MM.1S (cell line): Measurements from ENCODE around the gene IL7R.

ENCODE experiments used
- DNase-seq: peaks from one replicate; pipeline ENCODE4 v3.0.0-alpha.2; 2015
- H2AFZ ChIP-seq: fragments of 300-600 bp; sonication (generic); 2 replicates; pipeline ENCODE4 v1.6.0; 2016; ENCODE audit warnings: antibody characterized with exemption, low read length
- H3F3A ChIP-seq: fragments of 300-600 bp; sonication (generic); 2 replicates; pipeline ENCODE4 v1.6.1; 2016; ENCODE audit warnings: mild to moderate bottlenecking, antibody characterized with exemption, low read length, moderate library complexity, mixed read lengths; ENCODE audit not compliant: insufficient read depth
- H3K27ac ChIP-seq: fragments of 300-600 bp; sonication (generic); 2 replicates; pipeline ENCODE4 v1.5.1; 2016; ENCODE audit warnings: mild to moderate bottlenecking, low read length
- H3K27me3 ChIP-seq: fragments of 300-600 bp; sonication (generic); replicated peaks from 2 replicates; pipeline ENCODE4 v1.6.0; 2016; ENCODE audit warnings: low read length; ENCODE audit not compliant: insufficient read depth
- H3K36me3 ChIP-seq: fragments of 300-600 bp; sonication (generic); replicated peaks from 2 replicates; pipeline ENCODE4 v1.6.1; 2016; ENCODE audit warnings: mild to moderate bottlenecking, low read length, mixed read lengths; ENCODE audit not compliant: insufficient read depth
- H3K4me1 ChIP-seq: fragments of 300-600 bp; sonication (generic); 2 replicates; pipeline ENCODE4 v1.6.1; 2016; ENCODE audit warnings: low read length, mixed read lengths
- H3K4me2 ChIP-seq: fragments of 300-600 bp; sonication (generic); 2 replicates; pipeline ENCODE4 v1.6.0; 2016; ENCODE audit warnings: low read depth, low read length
- H3K4me3 ChIP-seq: fragments of 300-600 bp; sonication (generic); 2 replicates; pipeline ENCODE4 v1.5.1; 2016; ENCODE audit warnings: low read length, mixed read lengths
- H3K79me2 ChIP-seq: fragments of 300-600 bp; sonication (generic); 2 replicates; pipeline ENCODE4 v1.6.1; 2016; ENCODE audit warnings: mixed run types, low read length, mixed read lengths
- H3K9ac ChIP-seq: fragments of 300-600 bp; sonication (generic); 2 replicates; pipeline ENCODE4 v1.6.1; 2016; ENCODE audit warnings: low read length, mixed read lengths
- H3K9me2 ChIP-seq: fragments of 300-600 bp; sonication (generic); replicated peaks from 2 replicates; pipeline ENCODE4 v1.6.1; 2016; ENCODE audit warnings: mild to moderate bottlenecking, low read length, mixed read lengths; ENCODE audit not compliant: insufficient read depth
- H3K9me3 ChIP-seq: fragments of 300-600 bp; sonication (generic); replicated peaks from 2 replicates; pipeline ENCODE4 v1.6.1; 2016; ENCODE audit warnings: mild to moderate bottlenecking, low read length, mixed read lengths; ENCODE audit not compliant: insufficient read depth
- H4K20me1 ChIP-seq: fragments of 300-600 bp; sonication (generic); 2 replicates; pipeline ENCODE4 v1.6.1; 2016; ENCODE audit warnings: mild to moderate bottlenecking, low read length, moderate library complexity, mixed read lengths; ENCODE audit not compliant: insufficient read depth
- CTCF ChIP-seq: fragments of 300-600 bp; sonication (generic); IDR thresholded peaks from 2 replicates; pipeline ENCODE4 v1.5.1; 2016; ENCODE audit warnings: antibody characterized with exemption, low read length, mixed read lengths
- EZH2 ChIP-seq: fragments of 300-600 bp; sonication (generic); optimal IDR thresholded peaks from 2 replicates; pipeline ENCODE3; 2017; ENCODE audit warnings: low read depth, mild to moderate bottlenecking, antibody characterized with exemption, low read length, mixed read lengths
- EZH2phosphoT487 ChIP-seq: fragments of 300-600 bp; sonication (generic); IDR thresholded peaks from 2 replicates; pipeline ENCODE4 v1.6.1; 2018; ENCODE audit warnings: antibody characterized with exemption, low read length

The IL7R gene

GRCh38 chr5:35832762-35833161 lies 23.9 kb upstream of the IL7R start:
- Histone ChIP-seq H2AFZ (no peak overlapping the region), H4K20me1 (no peaks in the 10 kb centered on the region), H3K9me3 (no peaks in the 10 kb centered on the region), H3K9me2 (no peaks in the 10 kb centered on the region), H3K27me3 (no peaks in the 10 kb centered on the region), H3K79me2 (no peaks in the 10 kb centered on the region), H3K36me3 (no peaks in the 10 kb centered on the region), H3F3A (no peaks in the 10 kb centered on the region), H3K4me3 (no peak overlapping the region), H3K4me1 (no peaks in the 10 kb centered on the region), H3K9ac (no peak overlapping the region), H3K4me2 (no peak overlapping the region), H3K27ac (no peak overlapping the region)
- DNase-seq: no peak
- TF ChIP-seq EZH2: no peak
- TF ChIP-seq CTCF: no peak
- TF ChIP-seq EZH2phosphoT487: no peak

GRCh38 chr5:35833224-35833623 lies 23.5 kb upstream of the IL7R start:
- no peaks in the 10 kb centered on the region for H3K9me3 ChIP-seq
- no peaks in the 10 kb centered on the region for H3K4me1 ChIP-seq
- no peaks in the 10 kb centered on the region for H3K27me3 ChIP-seq
- H3K36me3 ChIP-seq: no peaks in the 10 kb centered on the region
- H2AFZ ChIP-seq: no peak overlapping the region
- H3K79me2 ChIP-seq: no peaks in the 10 kb centered on the region
- H3K4me2 ChIP-seq: no peak overlapping the region
- no peak overlapping the region for H3K27ac ChIP-seq
- H3K9me2 ChIP-seq: no peaks in the 10 kb centered on the region
- no peak for TF ChIP-seq EZH2
- TF ChIP-seq EZH2phosphoT487: no peak
- no peak for TF ChIP-seq CTCF
- no peak overlapping the region for H3K9ac ChIP-seq
- no peaks in the 10 kb centered on the region for H4K20me1 ChIP-seq
- no peak overlapping the region for H3K4me3 ChIP-seq
- H3F3A ChIP-seq: no peaks in the 10 kb centered on the region
- no peak for DNase-seq

- DNase-seq: no peak
- Histone ChIP-seq H3F3A (no peaks in the 10 kb centered on the region), H3K4me2 (no peak overlapping the region), H3K9me3 (no peaks in the 10 kb centered on the region), H3K4me3 (no peak overlapping the region), H3K27me3 (no peaks in the 10 kb centered on the region), H2AFZ (no peak overlapping the region), H3K36me3 (no peaks in the 10 kb centered on the region), H3K4me1 (no peaks in the 10 kb centered on the region), H3K79me2 (no peaks in the 10 kb centered on the region), H3K9ac (no peak overlapping the region), H3K27ac (no peak overlapping the region), H4K20me1 (no peaks in the 10 kb centered on the region), H3K9me2 (no peaks in the 10 kb centered on the region)
- TF ChIP-seq EZH2: no peak
- TF ChIP-seq EZH2phosphoT487: no peak
- TF ChIP-seq CTCF: no peak
Observed at GRCh38 chr5:35835796-35836742, 20.6 kb upstream of the IL7R start.
